HG02884 (cell line): ENCODE measurements around the gene SLAIN1.

ENCODE experiments used
- ATAC-seq: cut with Tn5 transposase; IDR thresholded peaks from one replicate; pipeline ENCODE4 v1.9.1; 2021; ENCODE audit warnings: mild to moderate bottlenecking, moderate library complexity; ENCODE audit not compliant: unreplicated experiment

Gene SLAIN1

DNA sequence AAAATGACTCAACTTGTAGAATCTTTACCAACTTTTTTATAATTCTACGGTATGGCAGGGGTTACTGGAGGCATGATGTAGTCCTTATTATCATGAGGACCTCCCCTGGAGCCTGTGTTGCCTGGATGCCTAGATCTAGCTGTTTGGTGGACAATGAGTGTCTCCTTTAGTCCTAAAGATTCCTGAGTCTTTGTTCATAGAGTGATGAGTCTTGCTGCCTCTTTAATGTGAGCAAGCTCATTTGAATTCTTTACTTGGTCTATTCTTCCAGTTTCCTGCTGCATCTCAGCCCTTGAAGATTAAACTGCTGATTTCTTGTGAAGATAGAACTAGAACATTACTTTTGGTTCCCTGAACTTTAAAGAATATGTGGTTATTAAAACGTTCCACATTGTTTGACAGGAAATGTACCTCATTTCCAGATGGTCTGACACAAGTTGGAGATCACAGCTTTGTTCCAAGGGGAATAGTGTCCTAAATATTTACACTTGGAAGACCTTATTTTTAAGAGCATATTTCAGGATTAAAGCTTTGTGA is 51.9 kb downstream of the SLAIN1 start:
- ATAC-seq = no peak

DNA sequence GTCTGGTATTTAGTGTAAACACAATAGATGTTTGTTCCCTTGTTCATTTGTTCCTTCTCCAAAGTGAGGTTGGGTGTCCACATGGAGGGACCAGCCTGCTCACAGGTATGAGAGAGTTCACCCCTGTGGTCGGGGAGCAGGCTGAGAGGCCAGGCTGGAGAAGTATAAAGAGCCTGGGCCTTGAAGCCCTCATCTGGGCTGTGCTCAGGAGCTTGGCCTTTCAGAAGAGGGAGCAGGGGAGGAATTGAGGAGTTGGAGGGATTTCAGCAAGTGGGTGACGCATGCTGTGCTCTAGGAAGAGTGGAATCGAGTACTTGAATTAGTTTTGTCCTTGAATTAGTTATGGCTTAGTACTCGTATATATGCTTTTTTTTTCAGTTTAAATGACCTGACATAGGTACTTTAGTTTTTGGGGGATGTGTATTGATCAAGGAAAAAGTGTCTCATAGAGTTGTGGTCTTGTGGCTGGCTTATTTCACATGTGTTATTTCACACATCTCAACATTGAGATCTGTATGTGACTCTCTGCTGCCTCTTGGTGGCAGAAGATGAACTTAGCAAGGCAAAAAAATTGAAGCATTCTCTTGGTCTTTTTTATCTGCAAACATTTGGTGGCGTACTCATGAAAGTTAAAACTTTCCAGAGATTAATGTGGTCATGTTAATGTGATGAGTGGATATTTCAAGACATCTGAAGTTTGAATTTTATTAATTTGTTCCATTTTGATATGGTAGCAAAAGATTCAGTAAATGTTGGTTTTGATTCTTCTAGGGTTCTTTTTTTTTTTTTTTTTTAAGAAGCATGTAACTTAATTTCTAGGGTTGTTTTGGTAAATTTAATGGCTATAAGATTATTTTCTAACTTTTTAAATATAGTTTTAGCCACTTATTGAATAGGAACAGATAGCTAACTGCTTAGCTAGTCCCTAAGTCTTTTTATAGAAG is 54.3 kb downstream of the SLAIN1 start:
- ATAC-seq = peak; percentile 86

DNA sequence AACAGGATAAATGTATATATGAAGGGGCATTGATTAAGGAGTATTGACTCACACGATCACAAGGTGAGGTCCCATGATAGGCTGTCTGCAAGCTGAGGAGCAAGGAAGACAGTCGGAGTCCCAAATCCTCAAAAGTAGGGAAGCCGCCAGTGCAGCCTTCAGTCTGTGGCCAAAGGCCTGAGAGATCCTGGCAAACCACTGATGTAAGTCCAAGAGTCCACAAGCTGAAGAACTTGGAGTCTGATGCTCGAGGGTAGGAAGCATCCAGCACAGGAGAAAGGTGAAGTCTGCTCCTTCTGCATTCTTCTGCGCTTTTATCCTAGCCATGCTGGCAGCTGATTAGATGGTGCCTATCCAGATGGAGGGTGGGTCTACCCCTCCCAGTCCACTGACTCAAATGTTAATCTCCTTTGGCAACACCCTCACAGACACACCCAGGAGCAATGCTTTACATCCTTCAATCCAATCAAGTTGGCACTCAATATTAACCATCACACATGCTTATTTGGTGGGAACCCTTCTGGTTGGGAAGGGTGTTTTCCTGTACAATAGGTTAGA is 55.1 kb downstream of the SLAIN1 start:
- no peak for ATAC-seq

DNA sequence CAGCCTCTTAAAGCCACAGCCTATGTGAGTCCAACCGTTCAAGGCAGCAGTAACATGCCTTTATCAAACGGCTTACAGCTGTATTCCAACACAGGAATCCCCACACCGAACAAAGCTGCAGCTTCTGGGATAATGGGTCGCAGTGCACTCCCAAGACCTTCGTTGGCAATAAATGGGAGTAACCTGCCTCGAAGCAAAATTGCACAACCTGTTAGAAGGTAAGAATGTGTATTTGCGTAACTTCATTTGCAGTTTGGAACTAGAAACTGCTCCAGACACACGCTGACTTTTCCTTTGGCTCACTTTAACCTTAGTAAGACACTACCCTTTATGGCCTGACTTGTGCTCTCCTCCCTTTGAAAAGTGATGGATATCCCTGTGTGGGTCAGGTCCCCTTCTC is 63.4 kb downstream of the SLAIN1 start:
- ATAC-seq = no peak

DNA sequence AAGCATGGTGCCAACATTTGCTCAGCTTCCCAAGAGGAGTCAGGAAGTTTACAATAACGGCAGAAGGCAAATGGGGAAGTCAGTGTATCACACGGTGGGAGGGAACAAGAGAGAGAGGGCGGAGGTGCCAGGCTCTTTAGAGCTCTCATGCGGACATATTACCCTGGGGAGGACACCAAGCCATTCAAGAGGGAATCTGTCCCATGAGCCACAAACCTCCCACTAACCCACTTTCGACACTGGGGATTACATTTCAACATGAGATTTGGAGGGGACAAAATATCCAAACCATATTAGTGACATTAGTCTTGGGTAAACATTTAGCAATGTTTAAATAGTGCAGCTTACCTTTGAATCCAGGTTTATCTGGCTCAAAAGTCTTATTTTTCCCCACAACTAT is 69.9 kb downstream of the SLAIN1 start:
- no peak for ATAC-seq

DNA sequence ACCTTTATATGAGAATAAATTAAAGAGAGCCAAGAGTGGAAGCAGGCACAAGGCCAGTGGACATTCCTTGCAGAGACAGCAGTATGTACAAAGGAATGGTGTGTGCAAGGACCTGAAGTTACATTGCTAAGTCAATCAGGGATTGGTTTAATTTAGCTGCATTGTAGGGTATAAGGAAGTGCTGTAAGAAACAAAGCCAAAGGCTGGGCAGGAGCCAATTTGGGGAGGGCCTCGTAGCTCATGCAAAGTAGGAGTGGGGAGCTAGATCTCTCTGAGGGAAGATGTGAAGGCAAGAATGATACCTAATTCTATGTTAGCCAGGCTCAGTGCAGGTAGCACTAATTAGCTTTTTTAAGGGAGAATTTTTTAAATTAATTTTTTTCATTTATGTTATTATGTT is 76.7 kb downstream of the SLAIN1 start:
- no peak for ATAC-seq

DNA sequence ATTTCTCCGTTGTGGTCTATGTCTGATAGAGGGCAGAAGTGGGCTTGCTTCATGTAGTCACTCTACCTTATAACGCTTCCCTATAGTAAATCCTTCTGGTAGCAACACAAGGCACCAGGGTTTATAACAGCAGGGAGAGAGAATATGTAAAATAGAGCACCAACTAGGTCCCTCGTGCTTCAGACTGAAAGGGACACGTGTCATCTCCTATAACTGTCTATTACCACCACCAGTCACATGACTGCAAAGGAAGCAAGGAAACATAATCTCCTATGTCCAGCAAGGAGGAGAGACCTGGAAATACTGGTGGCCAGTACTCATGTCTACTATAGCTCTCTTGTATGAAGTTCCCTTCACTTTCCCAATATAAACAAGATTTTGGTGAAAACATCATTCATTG is 79.2 kb downstream of the SLAIN1 start:
- ATAC-seq = no peak

DNA sequence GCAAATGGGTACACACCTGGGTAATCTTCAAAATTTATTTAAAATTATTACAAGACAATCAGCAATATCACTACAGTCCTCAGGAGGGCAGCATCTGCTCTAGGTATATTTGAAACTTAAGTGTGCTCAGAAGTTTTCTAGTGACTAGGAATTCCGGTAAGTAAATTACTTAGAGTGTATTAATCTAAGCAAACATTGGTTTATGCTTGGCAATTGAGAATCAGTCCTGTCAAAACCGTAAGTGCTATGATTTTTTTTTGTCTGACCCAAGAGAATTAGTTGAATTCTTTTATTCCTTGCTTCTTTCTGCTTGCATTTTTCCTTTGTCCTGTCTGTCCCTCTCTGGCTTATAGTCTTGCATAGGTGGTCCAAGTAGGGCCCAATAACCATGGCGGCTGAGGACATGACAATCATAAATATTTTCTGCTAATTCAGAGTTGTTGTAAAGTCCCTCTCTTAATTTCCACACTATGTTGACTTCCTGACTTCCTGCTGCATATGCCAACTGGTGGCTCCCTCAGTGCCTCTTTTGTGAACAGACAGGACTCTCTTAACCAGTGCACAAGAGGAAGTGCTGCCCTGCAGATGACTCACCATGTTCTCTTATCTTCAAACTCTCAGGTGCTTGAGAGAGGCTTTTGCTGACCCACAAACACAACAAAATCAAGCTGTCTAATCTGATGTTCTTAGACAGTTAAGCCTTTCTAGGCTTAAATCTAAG is 82.2 kb downstream of the SLAIN1 start:
- ATAC-seq = peak; percentile 77

DNA sequence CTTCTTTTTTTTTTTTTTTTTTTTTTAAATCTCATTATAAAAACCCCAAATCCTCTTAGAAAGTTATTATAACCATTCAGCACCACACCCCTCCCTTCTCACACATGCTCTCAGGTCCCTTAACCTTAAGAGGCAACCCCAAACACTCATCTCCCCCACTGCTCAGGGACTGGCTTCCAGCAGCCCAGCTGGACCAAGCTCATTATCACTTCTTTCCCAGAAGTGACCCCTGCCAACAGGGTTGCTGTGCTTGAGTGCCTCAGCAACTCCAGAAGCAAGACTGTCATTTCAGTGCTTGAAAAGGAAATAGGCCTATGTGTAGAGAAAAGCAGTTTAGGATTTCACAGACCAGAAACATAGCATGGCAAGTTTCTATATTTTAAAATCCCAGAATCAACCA is 84.3 kb downstream of the SLAIN1 start:
- ATAC-seq = no peak

DNA sequence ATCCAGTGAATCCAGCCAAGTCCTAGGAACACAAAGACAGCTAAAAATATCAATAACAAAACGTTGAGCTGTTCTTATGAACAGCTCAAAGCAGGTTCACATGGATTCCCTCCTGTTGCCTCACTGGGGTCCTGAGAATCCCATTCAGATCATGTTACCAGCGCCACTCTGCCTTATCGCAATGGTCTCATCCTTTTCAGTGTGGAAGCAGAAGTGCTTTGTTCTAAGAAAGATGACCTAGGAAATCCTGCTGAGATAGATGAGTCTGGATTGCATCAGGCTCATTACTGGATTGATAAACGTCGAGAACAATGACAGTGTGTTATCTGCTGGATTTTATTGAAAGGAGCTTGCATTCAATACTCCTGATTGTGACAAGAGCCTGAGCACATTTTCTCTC is 87.0 kb downstream of the SLAIN1 start:
- ATAC-seq = no peak

DNA sequence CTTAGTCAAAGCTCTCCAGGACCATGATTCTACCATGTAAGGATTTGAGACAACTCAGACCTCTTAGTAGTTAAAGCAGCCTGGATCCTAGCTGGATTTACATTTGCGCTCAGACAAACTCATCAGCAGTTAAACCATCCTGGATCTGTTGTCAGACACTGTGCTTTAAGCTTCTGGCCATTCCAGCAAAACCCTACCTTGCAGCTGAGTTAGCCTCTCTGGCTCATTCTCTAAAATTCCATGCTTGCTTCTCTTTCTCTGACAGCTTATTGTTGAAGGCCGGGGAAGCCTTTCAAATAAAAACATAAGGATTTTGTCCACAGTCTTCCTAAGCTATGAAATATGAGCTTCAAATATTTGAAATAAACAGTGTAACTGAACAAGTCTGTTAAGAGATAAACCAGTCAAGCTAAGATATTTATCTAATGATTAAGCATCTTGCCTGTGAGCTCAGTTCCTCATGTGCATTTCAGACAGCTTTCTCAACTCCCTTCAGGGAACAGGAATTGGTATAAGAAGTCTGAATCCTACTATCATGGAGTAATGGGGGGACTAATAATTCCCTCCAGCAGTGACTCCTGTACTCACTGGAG is 89.3 kb downstream of the SLAIN1 start:
- no peak for ATAC-seq

DNA sequence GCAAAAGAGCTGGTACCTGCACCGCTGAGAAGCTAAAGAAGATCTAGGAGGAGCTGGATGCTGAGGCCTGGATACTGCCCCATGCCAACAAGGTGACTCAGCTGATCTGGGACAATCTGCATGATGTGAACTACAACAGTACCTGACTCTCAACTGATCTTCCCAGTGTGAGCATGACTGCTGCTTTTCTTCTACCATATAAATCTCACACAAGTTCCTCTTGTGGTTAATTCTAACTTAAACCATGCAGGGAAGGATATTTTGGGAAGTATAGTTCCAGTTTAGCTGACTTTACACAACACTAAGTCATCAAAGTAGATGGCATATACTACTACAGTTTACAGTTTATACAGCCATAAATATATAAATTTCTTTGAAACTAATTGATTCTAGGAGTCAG is 91.9 kb downstream of the SLAIN1 start:
- no peak for ATAC-seq

DNA sequence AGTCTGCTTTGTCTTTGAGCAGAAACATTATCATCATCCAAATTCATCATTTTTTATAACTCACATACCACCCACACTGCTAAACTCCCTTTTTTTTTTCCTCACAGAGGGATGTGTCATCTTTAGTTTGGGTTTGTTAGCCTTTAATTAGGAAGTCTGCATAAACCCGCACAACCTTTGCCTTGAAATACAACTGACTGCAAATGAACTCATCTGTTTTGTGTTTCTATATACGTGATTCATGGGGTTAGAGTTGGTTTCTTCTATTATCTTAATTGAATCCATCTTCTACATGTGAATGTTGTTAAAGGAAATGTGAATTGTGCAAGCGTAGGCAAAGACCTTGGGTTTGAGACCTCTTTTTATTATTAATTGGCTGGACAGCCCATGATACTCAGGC is 102.7 kb downstream of the SLAIN1 start:
- no peak for ATAC-seq

DNA sequence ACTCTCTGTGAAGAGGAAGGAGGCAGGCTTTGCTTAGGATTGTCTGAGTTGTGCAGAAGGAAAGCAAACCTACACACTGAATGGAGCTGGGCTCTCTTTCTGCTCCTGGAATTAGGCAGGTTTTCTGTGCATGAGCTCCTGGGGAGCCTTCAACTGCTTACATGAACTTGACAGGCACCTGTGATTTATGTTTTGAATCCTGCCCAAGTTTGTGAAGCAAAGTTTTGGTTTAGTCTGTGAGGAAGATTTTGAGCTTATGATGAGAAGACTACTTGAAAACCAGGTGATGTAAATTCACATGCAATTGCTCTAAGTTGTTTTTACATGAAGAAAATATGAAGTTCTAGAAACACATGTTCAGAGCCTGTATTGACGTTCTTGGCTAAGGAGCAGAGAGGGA is 109.0 kb downstream of the SLAIN1 start:
- no peak for ATAC-seq

DNA sequence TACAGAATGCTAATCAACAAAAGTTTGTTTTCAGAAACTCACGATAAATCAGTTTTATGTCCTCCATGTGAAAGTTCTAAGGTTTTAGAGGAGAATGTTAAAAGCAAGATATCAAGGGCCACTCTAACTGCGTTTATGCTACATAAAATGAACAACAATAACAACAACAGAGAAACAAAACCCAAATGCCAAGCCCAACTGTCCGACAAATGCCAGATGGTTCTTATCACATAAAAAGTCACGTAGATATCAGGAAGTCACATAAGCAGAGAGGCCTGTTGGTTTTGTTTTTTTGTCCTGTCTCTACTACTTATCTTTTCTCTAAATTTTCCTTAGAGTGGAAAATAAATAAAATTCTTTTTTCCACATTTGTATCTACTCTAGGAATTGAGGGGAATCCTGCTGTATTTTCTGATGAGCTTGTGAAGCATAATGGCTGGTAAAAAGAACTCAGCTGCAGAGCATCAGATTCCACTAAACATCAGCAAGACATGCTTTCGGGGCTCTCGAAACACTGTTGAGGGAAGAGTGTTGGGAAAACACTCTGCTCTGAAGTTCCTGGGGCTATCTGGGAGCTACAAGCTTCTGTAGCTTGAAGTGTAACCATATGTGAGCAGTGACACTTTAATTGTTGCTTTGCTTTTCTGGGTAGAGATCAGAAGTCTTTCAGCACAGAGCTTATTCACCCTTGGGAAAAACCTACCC is 110.1 kb downstream of the SLAIN1 start:
- ATAC-seq = no peak

DNA sequence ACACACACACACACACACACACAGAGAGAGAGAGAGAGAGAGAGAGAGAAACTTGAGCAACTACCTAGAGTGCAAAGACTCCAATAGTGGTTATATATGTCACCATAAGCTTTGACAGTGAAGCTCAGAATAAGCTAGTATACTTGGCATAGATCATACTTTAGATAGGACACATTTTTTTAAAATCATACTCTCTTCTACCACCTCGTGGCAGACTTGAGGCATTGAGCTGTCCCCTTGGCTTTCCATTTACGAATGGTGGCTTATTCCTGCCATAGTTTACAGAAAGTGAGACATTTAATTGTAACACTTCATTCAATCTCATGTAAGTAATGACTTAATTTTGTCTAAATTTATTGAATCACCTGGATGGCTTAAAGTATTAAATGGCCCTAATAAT is 112.9 kb downstream of the SLAIN1 start:
- peak; percentile 84 for ATAC-seq

DNA sequence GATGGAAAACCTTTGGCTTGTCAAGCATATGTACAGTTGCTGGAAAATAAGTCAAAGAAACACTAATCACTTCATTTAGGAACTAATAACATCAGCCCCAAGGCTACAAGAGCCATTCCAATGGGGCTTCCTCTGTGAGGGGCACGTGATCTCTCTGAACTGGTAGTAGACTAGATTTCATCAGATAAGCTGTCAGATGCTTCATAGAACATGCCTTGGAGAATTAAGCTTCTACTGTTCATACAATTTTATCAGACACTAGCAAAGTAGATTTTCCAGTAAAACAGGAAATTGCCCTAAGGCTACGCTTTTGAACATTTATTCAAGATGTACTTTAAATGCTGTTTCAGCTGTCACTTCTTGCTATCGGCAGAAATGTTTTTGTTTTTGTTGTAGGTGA is 113.4 kb downstream of the SLAIN1 start:
- ATAC-seq = no peak

DNA sequence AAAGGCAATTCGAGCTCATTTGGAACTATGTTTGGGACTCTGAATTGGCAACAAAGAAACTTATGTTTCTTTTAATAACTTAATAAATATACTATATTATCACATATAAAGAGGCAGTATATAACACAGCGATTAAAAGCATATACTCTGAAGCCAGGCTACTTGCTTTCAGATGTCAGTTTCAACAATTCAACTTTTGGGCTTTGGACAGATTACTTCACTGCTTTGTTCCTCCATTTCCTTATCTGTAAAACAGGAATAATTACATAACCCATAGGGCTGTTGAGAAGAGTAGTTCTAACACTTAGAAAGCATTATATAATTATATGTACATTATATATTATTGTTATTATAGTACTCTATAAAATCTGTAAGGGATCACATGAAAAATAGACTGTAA is 113.9 kb downstream of the SLAIN1 start:
- no peak for ATAC-seq

DNA sequence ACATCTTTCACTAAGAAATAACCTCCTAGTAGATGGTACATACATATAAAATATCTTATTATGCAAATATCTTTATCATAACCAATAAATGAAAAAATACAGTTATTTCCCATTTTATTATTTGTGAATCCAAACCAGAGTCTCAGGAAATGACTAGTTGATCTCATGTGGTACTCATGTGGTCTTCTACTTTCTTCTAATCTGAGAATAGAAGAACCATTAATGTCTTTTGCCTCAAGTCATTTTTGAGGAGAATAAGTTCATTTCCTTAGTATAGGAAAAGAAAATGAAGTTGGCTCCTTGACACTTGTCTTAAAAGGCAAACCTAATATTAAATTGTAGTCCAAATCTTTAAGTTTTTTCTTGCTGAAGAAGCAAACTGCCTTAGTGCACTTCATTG is 114.5 kb downstream of the SLAIN1 start:
- no peak for ATAC-seq
